Measurements from ENCODE around the gene STK38. TPM values are rescaled to one million over a fixed set of nuclear protein-coding genes. Genes with fewer than 3 reads are reported as not detected.
A peak's percentile ranks its signal among the peaks of the same experiment; 100 is the strongest.

STK38 gene
- total RNA-seq, 1 donor from 2014 or later, result 31.9 TPM

DNA sequence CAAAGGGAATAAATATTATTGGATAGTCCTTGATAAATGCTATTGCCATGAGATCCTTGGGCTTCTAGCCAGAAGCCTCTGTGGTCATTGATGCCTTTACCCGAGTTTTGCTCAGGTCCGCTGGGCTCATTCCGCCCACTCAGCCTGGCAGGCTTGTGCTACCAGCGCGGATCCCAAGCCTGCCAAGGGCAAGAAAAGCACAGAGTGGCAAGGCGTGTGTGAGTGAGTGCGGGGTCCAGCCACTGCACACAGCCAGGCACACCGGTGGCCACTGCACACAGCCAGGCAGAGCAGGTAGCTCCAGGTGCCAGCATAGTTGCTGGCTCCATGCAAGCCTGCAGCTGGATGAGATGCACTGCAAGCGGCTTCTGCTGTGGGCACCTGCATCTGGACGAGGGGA, 38.7 kb downstream of the STK38 start:
- TF ChIP-seq POLR2AphosphoS5 (IDR thresholded peaks at IDR 0.05; ENCODE audit: insufficient read depth in 1 of 2, low read depth in 1 of 2) (no peak), POLR2A (IDR thresholded peaks at IDR 0.05) (no peak)
- TF ChIP-seq, protein P1, sequence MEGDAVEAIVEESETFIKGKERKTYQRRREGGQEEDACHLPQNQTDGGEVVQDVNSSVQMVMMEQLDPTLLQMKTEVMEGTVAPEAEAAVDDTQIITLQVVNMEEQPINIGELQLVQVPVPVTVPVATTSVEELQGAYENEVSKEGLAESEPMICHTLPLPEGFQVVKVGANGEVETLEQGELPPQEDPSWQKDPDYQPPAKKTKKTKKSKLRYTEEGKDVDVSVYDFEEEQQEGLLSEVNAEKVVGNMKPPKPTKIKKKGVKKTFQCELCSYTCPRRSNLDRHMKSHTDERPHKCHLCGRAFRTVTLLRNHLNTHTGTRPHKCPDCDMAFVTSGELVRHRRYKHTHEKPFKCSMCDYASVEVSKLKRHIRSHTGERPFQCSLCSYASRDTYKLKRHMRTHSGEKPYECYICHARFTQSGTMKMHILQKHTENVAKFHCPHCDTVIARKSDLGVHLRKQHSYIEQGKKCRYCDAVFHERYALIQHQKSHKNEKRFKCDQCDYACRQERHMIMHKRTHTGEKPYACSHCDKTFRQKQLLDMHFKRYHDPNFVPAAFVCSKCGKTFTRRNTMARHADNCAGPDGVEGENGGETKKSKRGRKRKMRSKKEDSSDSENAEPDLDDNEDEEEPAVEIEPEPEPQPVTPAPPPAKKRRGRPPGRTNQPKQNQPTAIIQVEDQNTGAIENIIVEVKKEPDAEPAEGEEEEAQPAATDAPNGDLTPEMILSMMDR (IDR thresholded peaks at IDR 0.05), result no peak
- no peaks in the 10 kb centered on the region for H3K9me3 ChIP-seq
- no peak overlapping the region for H3K27ac ChIP-seq
- H3K36me3 ChIP-seq, result peaks cover 0 to 14% of the 10 kb centered on the region in 2 donors
- no peaks in the 10 kb centered on the region for H3K27me3 ChIP-seq
- H3K4me3 ChIP-seq, result no peak overlapping the region
- DNase-seq (ENCODE audit: extremely low spot score in 2 of 2), result no peak
- intact Hi-C loops (cut with DNase I), result no loop called here
- H3K4me1 ChIP-seq, result no peaks in the 10 kb centered on the region

DNA sequence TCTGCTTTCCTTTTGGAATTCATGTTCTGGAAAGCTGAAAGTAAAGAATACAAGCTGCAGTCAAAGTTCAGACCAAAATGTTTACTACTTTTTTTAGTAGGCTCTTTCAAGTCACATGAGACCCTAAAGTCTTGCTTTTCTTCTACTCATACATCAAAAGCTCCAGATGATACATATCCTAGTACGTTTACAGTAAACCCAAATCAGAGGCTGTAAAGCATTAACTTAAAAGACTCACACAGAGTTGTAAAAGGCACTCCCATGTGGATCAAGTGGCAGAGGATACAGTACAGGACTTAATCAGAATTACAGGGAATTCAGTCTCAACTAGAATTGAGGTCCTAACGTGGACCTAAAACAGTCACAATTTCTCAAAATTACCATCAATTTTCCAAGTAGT, 40.7 kb downstream of the STK38 start:
- no peaks in the 10 kb centered on the region for H3K27me3 ChIP-seq
- DNase-seq (ENCODE audit: extremely low spot score in 2 of 2), result no peak
- no peaks in the 10 kb centered on the region for H3K9me3 ChIP-seq
- H3K4me1 ChIP-seq, result no peaks in the 10 kb centered on the region
- H3K27ac ChIP-seq, result no peak overlapping the region
- H3K4me3 ChIP-seq, result no peak overlapping the region
- intact Hi-C loops (cut with DNase I), result no loop called here
- peaks cover 0 to 14% of the 10 kb centered on the region in 2 donors for H3K36me3 ChIP-seq
- TF ChIP-seq, protein P1 (IDR thresholded peaks at IDR 0.05), result no peak
- TF ChIP-seq POLR2A (IDR thresholded peaks at IDR 0.05) (no peak), POLR2AphosphoS5 (IDR thresholded peaks at IDR 0.05; ENCODE audit: insufficient read depth in 1 of 2, low read depth in 1 of 2) (no peak)

DNA sequence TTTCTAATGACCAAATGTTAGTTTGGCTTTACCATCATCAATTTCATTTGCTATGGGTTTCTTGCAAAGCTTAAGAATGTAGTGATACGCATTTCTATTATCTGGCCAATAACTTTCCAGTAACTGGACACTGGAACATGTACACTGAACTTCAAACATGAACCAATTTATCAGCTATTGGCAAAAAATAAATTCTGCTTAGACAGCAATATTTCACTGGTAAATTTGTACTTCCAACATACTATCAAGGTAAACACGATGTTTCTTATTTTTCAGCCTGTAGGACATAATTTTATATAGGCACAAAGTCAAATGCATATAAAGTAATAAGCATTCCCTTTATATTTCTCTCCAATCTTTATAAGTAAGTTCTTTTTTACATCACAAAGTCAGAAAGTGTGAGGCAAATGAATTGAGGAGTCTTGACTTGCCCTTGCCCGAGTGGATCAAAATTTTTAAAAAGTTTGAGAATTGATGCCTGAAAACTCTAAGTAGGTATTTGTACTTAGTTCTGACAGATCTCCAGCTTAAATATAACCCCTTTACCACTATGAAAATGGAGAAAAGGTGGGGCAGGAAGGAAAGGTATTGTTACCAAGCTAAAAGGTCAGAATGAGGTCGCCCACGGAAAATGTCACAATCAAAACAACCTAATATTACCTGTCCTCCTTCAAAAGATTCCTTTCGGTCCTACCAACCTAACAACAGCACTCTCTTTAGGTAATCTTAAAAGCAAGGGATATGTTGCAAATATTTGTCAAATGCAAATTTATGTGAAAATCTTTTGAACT, 41.3 kb downstream of the STK38 start:
- Histone ChIP-seq H3K4me3 (no peak overlapping the region), H3K9me3 (no peaks in the 10 kb centered on the region), H3K27me3 (no peaks in the 10 kb centered on the region), H3K27ac (no peak overlapping the region), H3K36me3 (peaks cover 0 to 14% of the 10 kb centered on the region in 2 donors), H3K4me1 (no peaks in the 10 kb centered on the region)
- DNase-seq (ENCODE audit: extremely low spot score in 2 of 2), result no peak
- intact Hi-C loops (cut with DNase I), result no loop called here
- no peak for TF ChIP-seq POLR2A (IDR thresholded peaks at IDR 0.05)
- TF ChIP-seq POLR2AphosphoS5 (IDR thresholded peaks at IDR 0.05; ENCODE audit: insufficient read depth in 1 of 2, low read depth in 1 of 2), result no peak
- TF ChIP-seq, protein P1 (IDR thresholded peaks at IDR 0.05), result no peak

DNA sequence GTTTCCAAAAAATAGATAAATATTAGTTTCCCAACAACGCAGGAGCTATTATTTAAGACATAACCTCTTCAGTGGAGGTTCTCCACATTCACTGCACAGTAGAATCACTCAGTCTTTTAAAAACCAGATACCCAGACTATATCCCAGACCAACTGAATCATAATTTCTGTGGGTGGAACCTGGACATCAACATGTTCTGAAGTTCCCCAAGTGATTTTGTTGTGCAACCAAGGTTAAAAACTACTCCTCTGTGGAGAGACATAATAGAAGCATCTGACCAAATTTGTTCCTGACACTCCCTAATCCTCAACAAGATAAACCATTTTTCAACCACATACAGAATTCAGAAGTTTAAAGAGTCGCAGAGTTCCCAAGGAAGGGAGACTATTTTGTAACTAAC, 42.3 kb downstream of the STK38 start:
- Histone ChIP-seq H3K27me3 (no peaks in the 10 kb centered on the region), H3K4me3 (no peak overlapping the region), H3K36me3 (peaks cover 0 to 7% of the 10 kb centered on the region in 2 donors), H3K4me1 (no peaks in the 10 kb centered on the region), H3K27ac (no peak overlapping the region), H3K9me3 (no peaks in the 10 kb centered on the region)
- TF ChIP-seq POLR2A (IDR thresholded peaks at IDR 0.05) (no peak), POLR2AphosphoS5 (IDR thresholded peaks at IDR 0.05; ENCODE audit: insufficient read depth in 1 of 2, low read depth in 1 of 2) (peak in 1 of 2 donors; percentile 26)
- intact Hi-C loops (cut with DNase I), result no loop called here
- no peak for DNase-seq (ENCODE audit: extremely low spot score in 2 of 2)

DNA sequence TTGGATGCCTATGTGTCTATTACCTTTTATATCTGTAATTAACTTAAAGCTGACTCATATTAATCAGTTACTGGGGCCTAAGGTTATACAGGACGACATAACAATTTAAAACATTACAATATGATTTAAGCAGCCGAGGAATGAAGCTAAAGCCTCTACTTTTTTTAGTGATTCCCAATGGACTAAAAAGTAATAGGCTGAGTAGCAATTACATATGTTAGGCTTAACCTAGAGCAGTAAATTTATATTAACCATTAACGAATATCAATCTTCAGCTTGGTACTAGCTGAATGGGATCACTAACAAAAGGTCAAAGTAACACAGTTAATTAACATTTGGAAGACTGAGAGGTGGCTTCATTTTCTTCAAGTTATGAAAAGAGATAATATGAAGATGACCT, 43.1 kb downstream of the STK38 start:
- H3K27ac ChIP-seq, result no peak overlapping the region
- no peak overlapping the region for H3K4me3 ChIP-seq
- no peaks in the 10 kb centered on the region for H3K9me3 ChIP-seq
- TF ChIP-seq POLR2AphosphoS5 (IDR thresholded peaks at IDR 0.05; ENCODE audit: insufficient read depth in 1 of 2, low read depth in 1 of 2) (no peak), POLR2A (IDR thresholded peaks at IDR 0.05) (no peak)
- TF ChIP-seq, protein P1 (IDR thresholded peaks at IDR 0.05), result no peak
- no peak for DNase-seq (ENCODE audit: extremely low spot score in 2 of 2)
- peaks cover 0 to 4% of the 10 kb centered on the region in 2 donors for H3K36me3 ChIP-seq
- intact Hi-C loops (cut with DNase I), result no loop called here
- no peaks in the 10 kb centered on the region for H3K4me1 ChIP-seq
- no peaks in the 10 kb centered on the region for H3K27me3 ChIP-seq

Measured in vagina (tissue), 2 donors.